NCI-H1105 (cell line): ENCODE results near the gene FGFR2.

Experiments used
- DNase-seq: peaks from one replicate; lab custom pipeline; 2025; lab: John Stamatoyannopoulos, UW

The FGFR2 gene

DNA sequence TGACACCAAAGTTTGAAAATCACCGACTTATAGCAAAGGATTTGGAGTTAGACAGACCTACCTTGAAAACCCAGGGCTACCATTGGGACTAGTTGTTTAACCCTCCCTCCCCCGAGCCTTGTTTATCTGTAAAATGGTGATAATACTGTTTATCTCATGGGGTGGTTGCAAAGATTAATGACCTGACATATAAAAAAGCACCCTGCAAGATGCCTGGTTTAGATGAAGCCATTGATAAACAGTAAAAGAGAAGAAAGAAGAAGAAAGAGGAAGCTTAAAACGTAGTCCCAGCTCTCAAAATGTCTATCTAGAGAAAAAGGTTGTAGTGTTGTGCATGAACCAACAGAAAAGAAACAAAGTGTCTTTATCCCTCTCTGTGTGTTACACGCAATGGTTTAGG lies 145.7 kb downstream of the FGFR2 start:
- DNase-seq = no peak

DNA sequence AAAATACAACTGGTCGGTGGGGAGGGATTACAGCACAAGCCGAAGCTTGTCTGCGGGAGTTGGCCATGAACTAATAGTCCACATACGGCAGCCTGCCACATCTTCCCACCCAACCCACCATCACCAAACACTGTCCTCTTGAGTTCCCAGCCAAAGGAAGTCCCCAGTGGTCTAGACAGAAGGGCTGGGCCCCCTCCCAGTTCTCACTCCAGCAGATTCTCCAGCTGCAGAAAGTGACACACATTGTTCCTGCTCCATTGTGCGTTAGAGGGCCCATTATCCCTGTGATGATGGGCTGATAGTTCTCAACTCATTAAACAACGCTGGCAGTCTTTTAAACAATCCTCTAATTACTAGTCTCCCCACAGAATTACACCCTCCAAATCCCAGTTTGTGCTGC lies 148.0 kb downstream of the FGFR2 start:
- no peak for DNase-seq

DNA sequence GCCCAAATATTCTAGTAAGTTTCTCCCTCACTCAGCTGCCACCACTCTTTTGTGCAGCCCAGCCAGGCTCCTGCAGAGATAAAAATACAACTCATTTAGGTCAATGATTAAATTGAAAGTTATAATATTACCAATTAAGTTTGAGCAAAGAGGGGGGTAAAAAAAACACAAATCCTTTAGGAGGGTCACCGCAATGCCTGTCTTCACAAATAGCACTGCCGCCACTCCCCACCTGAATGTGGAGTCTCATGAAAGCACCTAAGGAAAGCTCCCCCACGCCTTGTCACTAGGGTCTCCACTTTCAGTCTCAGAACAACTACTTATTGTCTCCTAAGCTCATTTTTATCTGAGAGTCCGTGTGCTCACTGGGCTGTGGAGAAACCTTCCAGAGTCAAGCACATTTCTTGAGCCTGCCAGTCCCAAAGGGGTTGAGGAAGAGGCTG lies 148.7 kb downstream of the FGFR2 start:
- DNase-seq = no peak

DNA sequence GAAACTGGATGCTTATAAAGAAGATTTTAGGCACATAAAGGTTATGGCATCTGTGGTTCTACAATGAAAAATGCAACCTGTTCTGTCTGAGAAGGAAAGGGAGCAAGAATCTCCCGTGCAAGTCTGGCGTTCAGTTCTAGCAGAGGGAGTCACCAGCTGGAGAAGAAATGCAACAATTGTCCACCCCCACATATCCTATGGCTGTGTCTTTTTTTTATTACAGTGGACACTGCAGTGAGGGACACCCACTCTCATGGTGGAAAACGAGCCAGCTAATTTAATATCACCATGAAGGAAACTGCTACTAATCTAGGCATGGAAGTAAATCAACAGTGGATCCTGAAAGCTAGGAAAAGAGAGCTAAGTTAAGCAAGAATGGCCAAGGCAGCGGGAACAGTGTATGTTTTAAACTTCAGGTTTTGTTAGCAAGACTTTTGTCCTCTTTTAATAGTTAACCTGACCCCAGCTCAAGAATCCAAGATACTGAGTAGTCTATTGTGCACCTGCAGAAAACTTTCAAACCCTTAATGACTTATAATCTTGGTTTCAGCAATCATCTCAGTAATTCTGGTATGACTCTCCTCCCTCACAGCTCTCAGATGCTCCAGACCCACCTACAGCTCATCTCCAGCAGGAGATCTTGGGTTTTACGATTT lies 149.3 kb downstream of the FGFR2 start:
- DNase-seq = no peak

DNA sequence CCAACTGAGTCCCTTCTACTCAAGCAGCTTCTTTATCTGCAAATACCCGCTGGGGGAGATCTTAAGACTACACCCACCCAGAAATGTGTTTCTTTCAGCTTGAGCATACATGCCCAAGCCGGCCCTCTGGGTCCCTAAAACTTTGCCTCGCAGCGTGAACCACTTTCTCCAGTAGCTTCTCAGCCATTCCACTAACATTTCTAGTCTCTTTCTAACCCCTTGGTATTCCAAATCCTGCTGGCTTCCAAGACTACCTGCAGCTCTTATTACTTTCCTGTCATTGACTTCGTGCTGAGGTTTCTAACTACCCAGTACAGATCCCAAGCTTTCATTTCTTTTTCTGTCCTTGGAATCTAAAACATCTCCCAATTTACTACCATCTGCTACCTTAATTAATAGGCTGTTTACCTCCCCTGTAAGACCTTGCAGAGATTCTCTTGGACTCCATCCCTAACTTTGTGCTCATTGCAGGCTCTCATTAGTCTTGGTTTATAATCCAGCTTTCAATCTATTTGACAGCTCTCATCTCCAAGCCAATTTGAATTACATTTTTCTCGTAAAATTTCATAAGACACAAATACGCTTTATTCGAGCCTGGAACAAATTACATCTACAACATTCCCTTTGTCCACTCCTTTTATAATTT lies 153.6 kb downstream of the FGFR2 start:
- DNase-seq = no peak

DNA sequence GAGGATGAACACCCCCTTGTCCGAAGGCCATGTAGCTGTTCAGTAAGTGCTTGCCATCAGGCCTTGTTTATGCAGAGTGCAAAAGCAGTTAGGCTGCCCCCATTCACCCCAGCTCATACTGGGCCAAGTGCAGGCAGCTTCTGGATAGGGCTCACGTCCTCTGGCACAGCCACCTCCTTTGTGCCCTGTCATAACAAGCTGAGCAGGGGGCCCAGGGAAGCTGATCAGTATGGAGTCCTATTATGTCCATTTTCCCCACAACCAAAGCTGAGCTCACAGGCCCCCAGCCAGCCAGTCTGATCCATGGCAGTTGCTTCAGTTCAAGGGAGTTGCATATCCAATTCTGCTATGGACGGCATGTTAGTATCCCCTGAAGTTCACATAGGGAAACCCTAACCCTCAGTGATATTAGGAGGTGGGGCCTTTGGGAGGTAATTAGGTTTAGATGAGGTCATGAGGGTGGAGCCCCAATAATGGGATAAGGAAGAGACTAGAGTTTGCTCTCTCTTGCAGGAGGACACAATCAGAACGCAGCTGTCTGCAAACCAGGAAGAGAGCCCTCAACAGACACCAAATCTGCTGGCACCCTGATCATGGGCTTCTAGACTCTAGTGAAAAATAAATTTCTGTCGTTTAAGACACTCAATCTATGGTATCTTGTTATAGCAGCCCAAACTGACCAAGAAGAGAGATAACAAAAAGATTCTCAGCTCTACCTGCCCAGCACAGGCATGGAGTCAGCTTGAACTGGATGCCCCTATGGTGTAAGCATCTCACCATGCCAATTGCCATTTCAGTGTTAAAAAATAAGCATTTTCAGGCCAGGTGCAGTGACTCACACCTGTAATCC lies 155.9 kb downstream of the FGFR2 start:
- no peak for DNase-seq

DNA sequence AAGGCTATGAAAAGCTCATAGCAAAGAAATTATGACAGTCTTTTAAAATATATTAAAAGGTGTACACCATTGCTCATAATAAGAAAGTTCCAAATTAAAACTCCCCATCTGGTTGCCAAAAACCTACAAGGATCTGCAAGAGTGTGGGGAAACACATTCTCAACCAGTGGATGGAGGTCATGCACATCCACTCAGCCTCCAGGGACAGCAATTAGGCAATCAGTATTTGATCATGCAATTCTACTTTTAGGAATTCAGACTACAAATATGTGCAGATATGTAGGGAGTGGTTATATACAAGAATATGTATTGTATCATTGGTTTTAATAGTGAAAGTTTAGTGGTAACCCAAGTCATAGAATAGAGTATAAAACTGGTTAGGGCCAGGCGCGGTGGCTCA lies 157.8 kb downstream of the FGFR2 start:
- DNase-seq = no peak

DNA sequence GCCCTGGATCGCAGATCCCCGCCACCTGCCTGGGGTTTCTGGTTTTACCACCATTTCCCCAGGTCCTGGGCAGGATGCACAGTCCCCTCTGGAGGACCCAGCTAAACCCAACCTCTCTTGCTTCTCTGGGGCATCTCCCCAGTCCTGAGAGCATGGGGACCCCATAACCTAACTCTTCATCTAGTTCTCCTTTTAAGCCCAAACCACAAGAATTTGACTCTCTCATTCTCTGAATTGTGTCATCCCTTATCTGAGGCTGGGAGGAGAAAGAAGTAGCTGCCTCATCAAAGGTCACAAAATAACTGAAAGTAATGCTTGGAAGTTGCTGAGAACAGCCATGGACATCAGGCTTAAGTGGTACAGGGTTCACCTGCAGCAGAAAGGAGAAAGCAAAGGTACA lies 159.9 kb downstream of the FGFR2 start:
- no peak for DNase-seq

DNA sequence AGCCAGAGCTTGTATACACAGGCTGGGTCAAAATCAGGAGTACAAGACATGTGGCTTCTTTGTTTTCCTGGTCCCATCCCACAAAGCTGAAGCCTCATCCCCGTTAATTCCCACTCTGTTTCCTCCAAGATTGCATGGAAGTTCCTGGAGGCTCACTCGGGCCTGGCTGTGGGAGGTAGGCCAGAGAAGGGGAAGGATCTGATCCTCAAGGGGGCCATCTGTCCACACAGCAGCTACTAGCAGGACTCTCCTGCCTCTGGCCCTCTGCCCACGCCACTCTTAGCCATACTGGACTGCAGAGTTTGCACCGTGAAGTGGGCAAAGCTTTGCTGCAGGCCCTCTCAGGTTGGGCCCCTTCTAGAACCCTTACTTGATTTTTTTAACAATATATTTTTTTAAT lies 160.6 kb downstream of the FGFR2 start:
- DNase-seq = no peak

DNA sequence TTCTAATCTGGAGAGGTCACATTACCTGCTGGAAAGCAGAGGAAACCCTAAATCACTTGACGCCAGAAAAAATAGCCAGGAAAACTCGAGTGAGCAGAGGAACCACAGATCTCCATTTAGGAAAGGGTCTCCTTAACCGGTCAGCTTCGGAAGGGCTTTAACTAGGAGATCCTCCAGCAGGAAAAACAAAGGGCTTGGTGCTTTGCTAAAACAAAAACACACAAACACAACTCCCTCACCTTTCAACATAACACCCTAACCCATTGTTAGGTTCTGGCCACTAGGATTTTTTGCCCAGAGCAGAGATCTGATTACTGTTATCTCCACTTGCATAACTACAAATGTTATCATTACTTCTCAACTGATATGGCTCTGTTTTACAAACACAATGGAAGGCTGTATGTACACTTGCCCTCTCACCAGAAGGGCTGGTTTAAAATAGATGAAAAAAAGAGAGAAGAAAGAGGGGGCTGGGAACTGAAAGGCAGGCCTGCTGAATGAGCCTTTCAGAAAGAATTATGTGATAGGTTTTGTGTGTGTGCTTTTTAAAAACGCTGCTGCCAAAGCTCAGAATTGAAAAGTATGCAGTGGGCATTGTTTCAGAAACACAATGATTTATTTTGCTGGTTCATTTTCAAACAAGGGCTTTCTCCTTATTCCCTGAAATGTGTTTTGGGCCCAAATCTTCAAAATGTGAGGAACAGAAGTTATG lies 161.5 kb downstream of the FGFR2 start:
- DNase-seq = no peak

DNA sequence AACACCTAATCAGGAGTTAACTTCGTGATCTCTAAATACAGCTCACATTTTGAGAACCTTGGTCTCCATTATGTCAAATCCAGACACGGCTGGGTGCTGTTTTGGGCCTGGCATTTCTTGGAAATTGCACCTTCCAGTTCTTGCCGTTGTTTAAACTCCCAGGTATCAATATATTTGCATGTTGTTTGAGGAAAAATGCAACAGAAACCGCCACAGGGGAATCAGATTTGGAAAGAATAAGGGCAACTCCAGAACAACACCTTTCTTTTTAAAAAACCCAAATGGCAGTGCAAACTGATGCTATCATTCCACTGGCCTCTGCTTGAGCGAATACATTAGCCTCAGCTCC lies 162.0 kb downstream of the FGFR2 start:
- no peak for DNase-seq

DNA sequence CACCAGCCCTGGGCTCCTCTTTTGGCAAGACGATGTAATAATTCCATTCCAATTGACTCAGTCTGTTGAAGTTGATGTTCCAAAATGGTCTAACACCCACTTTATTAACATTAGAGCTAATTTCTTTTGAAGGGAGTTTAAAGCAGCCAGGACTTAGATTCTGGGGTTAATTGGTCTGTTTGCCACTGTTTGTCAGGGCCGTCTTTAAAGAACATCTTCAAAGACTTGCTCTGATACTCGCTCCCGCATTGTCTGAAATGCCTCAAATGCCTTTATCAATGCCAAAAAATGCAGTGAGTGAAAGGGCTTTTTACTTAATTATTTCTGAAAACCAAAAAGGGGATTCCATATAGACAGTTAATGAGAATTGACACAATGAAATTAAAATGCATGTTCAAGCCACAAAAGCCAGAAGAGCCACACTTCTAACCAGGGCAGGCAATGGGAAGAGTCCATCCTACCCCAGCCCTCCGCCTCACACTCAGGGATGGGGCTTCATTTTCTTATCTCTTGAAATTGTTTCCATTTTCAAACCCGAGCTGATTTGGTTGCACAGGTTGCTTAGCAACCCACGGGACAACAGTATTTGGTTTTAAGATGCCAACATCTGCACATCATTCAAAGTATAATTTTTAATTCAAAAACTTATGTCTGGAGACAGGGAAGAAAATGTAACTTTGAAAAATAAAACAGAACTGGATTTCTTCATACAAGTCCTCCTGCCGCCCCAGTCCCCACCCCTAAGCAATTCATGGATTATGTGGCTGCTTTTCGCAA lies 163.0 kb downstream of the FGFR2 start:
- DNase-seq = no peak

DNA sequence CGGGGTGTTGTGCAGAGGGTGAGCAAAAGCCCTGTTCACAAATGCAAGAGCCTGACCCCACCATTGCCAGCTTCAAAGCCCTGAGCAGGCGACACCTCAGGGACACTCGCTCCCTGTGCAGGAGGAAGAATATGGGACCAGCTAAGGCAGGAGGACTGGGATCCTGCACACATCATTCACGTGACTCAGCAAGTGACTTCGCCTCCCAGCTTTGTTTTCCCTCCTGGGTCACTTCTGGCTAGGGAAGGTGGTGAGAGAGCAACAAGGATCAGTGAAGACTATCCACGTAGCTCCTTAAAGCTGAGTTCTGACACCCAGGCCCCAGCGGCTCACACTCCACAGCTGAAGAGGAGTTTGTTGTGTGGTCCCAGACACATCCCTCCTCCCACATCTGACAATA lies 164.3 kb downstream of the FGFR2 start:
- DNase-seq = no peak

DNA sequence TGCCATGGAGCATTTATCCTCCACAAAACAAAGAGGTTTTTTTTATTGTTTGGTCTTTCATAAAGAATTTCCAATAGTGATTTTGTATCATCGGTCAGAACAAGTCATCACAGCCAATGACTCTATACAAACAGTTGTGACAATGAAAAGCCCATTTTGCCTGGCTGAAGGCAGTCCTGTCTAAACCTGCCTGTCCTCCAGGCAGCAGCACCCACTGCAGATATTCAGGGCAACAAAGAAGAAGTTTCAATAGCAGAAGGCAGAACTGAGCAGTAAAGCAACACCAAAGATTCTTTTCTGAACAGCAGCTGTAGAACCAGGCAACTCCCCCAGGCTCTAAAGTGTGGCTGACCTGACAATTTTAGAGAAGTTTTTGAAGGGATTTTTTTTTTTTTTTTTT lies 169.4 kb downstream of the FGFR2 start:
- no peak for DNase-seq
